Measurements from ENCODE around the gene SLK.

SLK gene

GRCh38 chr10:103991393-103992128 is 24.6 kb downstream of the SLK start:
- H3K9me3 Mint-ChIP-seq, result no peaks in the 10 kb centered on the region

GRCh38 chr10:103995134-103995533 is 28.2 kb downstream of the SLK start:
- no peaks in the 10 kb centered on the region for H3K9me3 Mint-ChIP-seq
- no peak overlapping the region for H3K27ac Mint-ChIP-seq
- H3K4me3 Mint-ChIP-seq, result no peak overlapping the region
- peaks cover 18% of the 10 kb centered on the region for H3K4me1 Mint-ChIP-seq (ENCODE audit: low read depth)
- no peaks in the 10 kb centered on the region for H3K27me3 Mint-ChIP-seq
- peaks cover 58% of the 10 kb centered on the region for H3K36me3 Mint-ChIP-seq (ENCODE audit: low read depth)

More at GRCh38 chr10:103991393-103992128, 24.6 kb downstream of the SLK start:
- Mint-ChIP-seq H3K27me3 (no peaks in the 10 kb centered on the region), H3K36me3 (ENCODE audit: low read depth) (peaks cover 41% of the 10 kb centered on the region), H3K4me1 (ENCODE audit: low read depth) (peaks cover 43% of the 10 kb centered on the region), H3K27ac (no peak overlapping the region), H3K4me3 (no peak overlapping the region)

- H3K4me3 Mint-ChIP-seq, result no peak overlapping the region
- no peak overlapping the region for H3K27ac Mint-ChIP-seq
- peaks cover 13% of the 10 kb centered on the region for H3K4me1 Mint-ChIP-seq (ENCODE audit: low read depth)
- H3K36me3 Mint-ChIP-seq (ENCODE audit: low read depth), result peaks cover 61% of the 10 kb centered on the region
- H3K27me3 Mint-ChIP-seq, result no peaks in the 10 kb centered on the region
- H3K9me3 Mint-ChIP-seq, result no peaks in the 10 kb centered on the region
Measured at GRCh38 chr10:103998805-103999204, 31.9 kb downstream of the SLK start.

- H3K27me3 Mint-ChIP-seq, result no peaks in the 10 kb centered on the region
- H3K4me1 Mint-ChIP-seq (ENCODE audit: low read depth), result no peaks in the 10 kb centered on the region
- no peak overlapping the region for H3K27ac Mint-ChIP-seq
- peaks cover 59% of the 10 kb centered on the region for H3K36me3 Mint-ChIP-seq (ENCODE audit: low read depth)
- H3K4me3 Mint-ChIP-seq, result no peak overlapping the region
- no peaks in the 10 kb centered on the region for H3K9me3 Mint-ChIP-seq
Measured at GRCh38 chr10:104002911-104003310, 36.0 kb downstream of the SLK start.

GRCh38 chr10:104005172-104005863 is 38.4 kb downstream of the SLK start:
- peaks cover 57% of the 10 kb centered on the region for H3K36me3 Mint-ChIP-seq (ENCODE audit: low read depth)
- no peak overlapping the region for H3K4me3 Mint-ChIP-seq
- no peaks in the 10 kb centered on the region for H3K27me3 Mint-ChIP-seq
- no peaks in the 10 kb centered on the region for H3K4me1 Mint-ChIP-seq (ENCODE audit: low read depth)
- no peak overlapping the region for H3K27ac Mint-ChIP-seq
- H3K9me3 Mint-ChIP-seq, result no peaks in the 10 kb centered on the region

- peaks cover 26% of the 10 kb centered on the region for H3K36me3 Mint-ChIP-seq (ENCODE audit: low read depth)
- H3K27ac Mint-ChIP-seq, result no peak overlapping the region
- H3K9me3 Mint-ChIP-seq, result no peaks in the 10 kb centered on the region
- no peaks in the 10 kb centered on the region for H3K4me1 Mint-ChIP-seq (ENCODE audit: low read depth)
- no peak overlapping the region for H3K4me3 Mint-ChIP-seq
- H3K27me3 Mint-ChIP-seq, result no peaks in the 10 kb centered on the region
Measured at GRCh38 chr10:104011904-104012303, 45.0 kb downstream of the SLK start.

- Mint-ChIP-seq H3K4me1 (ENCODE audit: low read depth) (peaks cover 5% of the 10 kb centered on the region), H3K27me3 (no peaks in the 10 kb centered on the region), H3K4me3 (no peak overlapping the region), H3K9me3 (no peaks in the 10 kb centered on the region), H3K36me3 (ENCODE audit: low read depth) (peaks cover 31% of the 10 kb centered on the region), H3K27ac (peak overlapping the region; percentile 32)
Measured at GRCh38 chr10:104013489-104013888, 46.5 kb downstream of the SLK start.

- H3K36me3 Mint-ChIP-seq (ENCODE audit: low read depth), result peaks cover 36% of the 10 kb centered on the region
- no peak overlapping the region for H3K4me3 Mint-ChIP-seq
- H3K9me3 Mint-ChIP-seq, result no peaks in the 10 kb centered on the region
- peaks cover 5% of the 10 kb centered on the region for H3K4me1 Mint-ChIP-seq (ENCODE audit: low read depth)
- H3K27me3 Mint-ChIP-seq, result no peaks in the 10 kb centered on the region
- H3K27ac Mint-ChIP-seq, result no peak overlapping the region
Measured at GRCh38 chr10:104014176-104014575, 47.2 kb downstream of the SLK start.

GRCh38 chr10:104016661-104017060 is 49.7 kb downstream of the SLK start:
- H3K27ac Mint-ChIP-seq, result no peak overlapping the region
- no peaks in the 10 kb centered on the region for H3K9me3 Mint-ChIP-seq
- H3K4me1 Mint-ChIP-seq (ENCODE audit: low read depth), result peaks cover 16% of the 10 kb centered on the region
- H3K4me3 Mint-ChIP-seq, result no peak overlapping the region
- H3K36me3 Mint-ChIP-seq (ENCODE audit: low read depth), result peaks cover 49% of the 10 kb centered on the region
- H3K27me3 Mint-ChIP-seq, result no peaks in the 10 kb centered on the region

- Mint-ChIP-seq H3K27ac (no peak overlapping the region), H3K4me3 (no peak overlapping the region)
Measured at GRCh38 chr10:104018471-104018870, 51.5 kb downstream of the SLK start.

GRCh38 chr10:104020020-104020419 is 53.1 kb downstream of the SLK start:
- Mint-ChIP-seq H3K36me3 (ENCODE audit: low read depth) (peaks cover 69% of the 10 kb centered on the region), H3K27ac (no peak overlapping the region), H3K9me3 (no peaks in the 10 kb centered on the region), H3K4me1 (ENCODE audit: low read depth) (peaks cover 16% of the 10 kb centered on the region), H3K4me3 (no peak overlapping the region), H3K27me3 (no peaks in the 10 kb centered on the region)

More at GRCh38 chr10:104018471-104018870, 51.5 kb downstream of the SLK start:
- Mint-ChIP-seq H3K4me1 (ENCODE audit: low read depth) (peaks cover 16% of the 10 kb centered on the region), H3K36me3 (ENCODE audit: low read depth) (peaks cover 53% of the 10 kb centered on the region), H3K9me3 (no peaks in the 10 kb centered on the region), H3K27me3 (no peaks in the 10 kb centered on the region)

- H3K27ac Mint-ChIP-seq, result no peak overlapping the region
- H3K36me3 Mint-ChIP-seq (ENCODE audit: low read depth), result peaks cover 75% of the 10 kb centered on the region
- peaks cover 16% of the 10 kb centered on the region for H3K4me1 Mint-ChIP-seq (ENCODE audit: low read depth)
Measured at GRCh38 chr10:104021246-104021645, 54.3 kb downstream of the SLK start.

GRCh38 chr10:104022026-104022425 is 55.1 kb downstream of the SLK start:
- peaks cover 71% of the 10 kb centered on the region for H3K36me3 Mint-ChIP-seq (ENCODE audit: low read depth)
- H3K9me3 Mint-ChIP-seq, result no peaks in the 10 kb centered on the region
- H3K27ac Mint-ChIP-seq, result no peak overlapping the region
- H3K4me1 Mint-ChIP-seq (ENCODE audit: low read depth), result peaks cover 18% of the 10 kb centered on the region
- no peaks in the 10 kb centered on the region for H3K27me3 Mint-ChIP-seq
- no peak overlapping the region for H3K4me3 Mint-ChIP-seq

More at GRCh38 chr10:104021246-104021645, 54.3 kb downstream of the SLK start:
- H3K4me3 Mint-ChIP-seq, result no peak overlapping the region
- H3K9me3 Mint-ChIP-seq, result no peaks in the 10 kb centered on the region
- H3K27me3 Mint-ChIP-seq, result no peaks in the 10 kb centered on the region

- Mint-ChIP-seq H3K9me3 (no peaks in the 10 kb centered on the region), H3K4me3 (no peak overlapping the region), H3K4me1 (ENCODE audit: low read depth) (peaks cover 12% of the 10 kb centered on the region), H3K27me3 (no peaks in the 10 kb centered on the region), H3K36me3 (ENCODE audit: low read depth) (peaks cover 61% of the 10 kb centered on the region), H3K27ac (no peak overlapping the region)
Measured at GRCh38 chr10:104025524-104025923, 58.6 kb downstream of the SLK start.

GRCh38 chr10:104026762-104027161 is 59.8 kb downstream of the SLK start:
- Mint-ChIP-seq H3K27ac (no peak overlapping the region), H3K27me3 (no peaks in the 10 kb centered on the region), H3K4me1 (ENCODE audit: low read depth) (peaks cover 3% of the 10 kb centered on the region), H3K36me3 (ENCODE audit: low read depth) (peaks cover 51% of the 10 kb centered on the region), H3K4me3 (no peak overlapping the region), H3K9me3 (no peaks in the 10 kb centered on the region)
